Measurements from ENCODE around the gene TBX10. TPM values are rescaled to one million over a fixed set of nuclear protein-coding genes. Genes with fewer than 3 reads are reported as not detected.
"Not testable (repeated sequence)": the region's sequence is repeated elsewhere in the genome, so short reads cannot be mapped to it uniquely, and the experiment has no call there.

TBX10 gene
- total RNA-seq, 4 donors from 2014 or later = not detected

DNA sequence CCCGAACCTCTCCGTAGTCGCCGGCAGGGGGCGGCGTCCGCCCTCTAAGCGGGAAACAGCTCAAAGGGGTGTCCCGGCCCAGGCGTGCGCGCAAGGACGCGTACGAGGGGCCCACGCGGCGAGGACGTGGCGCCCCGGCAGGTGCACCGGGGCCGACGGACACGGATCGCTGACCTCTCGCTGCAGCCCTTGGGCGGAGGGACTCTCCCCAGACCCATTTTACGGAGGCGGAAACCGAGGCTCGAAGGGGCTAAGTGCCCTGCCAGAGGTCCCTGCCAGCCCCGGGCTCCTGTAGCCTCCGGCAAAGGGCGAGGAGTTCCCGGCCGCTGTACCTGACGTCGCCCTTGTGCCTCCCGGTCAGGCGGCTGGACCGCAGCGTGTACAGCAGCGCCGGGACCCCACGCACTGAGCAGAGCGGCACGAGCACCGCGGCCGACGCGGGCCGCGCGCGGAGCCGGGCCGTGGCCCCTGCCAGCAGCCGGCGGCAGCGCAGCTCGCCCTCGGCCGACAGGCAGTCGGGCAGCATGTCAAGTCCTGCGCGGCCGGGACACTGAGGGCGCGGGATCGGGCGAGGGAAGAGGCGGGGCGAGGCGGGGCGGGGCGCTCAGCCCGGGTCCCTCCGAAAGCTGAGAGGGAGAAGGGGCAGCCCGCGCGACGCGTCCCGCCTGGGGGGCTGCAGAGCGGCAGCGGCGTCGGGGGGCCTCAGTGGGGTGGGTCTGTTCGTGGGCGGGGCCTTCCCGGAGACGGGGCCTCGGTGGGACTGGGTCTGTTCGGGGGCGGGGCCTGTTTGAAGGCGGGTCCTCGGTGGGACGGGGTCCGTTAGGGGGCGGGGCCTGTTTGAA is 10.0 kb downstream of the TBX10 start, which contains the start of gene NUDT8:
NUDT8 (minus strand) TSS at position 552 of the 842 bp plus-strand sequence; CDS start at position 526, 26 bp downstream.
- peak; percentile 55 for DNase-seq (ENCODE audit: low spot score)
- TF ChIP-seq, protein P1, sequence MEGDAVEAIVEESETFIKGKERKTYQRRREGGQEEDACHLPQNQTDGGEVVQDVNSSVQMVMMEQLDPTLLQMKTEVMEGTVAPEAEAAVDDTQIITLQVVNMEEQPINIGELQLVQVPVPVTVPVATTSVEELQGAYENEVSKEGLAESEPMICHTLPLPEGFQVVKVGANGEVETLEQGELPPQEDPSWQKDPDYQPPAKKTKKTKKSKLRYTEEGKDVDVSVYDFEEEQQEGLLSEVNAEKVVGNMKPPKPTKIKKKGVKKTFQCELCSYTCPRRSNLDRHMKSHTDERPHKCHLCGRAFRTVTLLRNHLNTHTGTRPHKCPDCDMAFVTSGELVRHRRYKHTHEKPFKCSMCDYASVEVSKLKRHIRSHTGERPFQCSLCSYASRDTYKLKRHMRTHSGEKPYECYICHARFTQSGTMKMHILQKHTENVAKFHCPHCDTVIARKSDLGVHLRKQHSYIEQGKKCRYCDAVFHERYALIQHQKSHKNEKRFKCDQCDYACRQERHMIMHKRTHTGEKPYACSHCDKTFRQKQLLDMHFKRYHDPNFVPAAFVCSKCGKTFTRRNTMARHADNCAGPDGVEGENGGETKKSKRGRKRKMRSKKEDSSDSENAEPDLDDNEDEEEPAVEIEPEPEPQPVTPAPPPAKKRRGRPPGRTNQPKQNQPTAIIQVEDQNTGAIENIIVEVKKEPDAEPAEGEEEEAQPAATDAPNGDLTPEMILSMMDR (IDR thresholded peaks at IDR 0.05) = peak in 1 of 3 donors; percentile 1
- peak; percentile 90 for ATAC-seq (ENCODE audit: low FRiP score)

DNA sequence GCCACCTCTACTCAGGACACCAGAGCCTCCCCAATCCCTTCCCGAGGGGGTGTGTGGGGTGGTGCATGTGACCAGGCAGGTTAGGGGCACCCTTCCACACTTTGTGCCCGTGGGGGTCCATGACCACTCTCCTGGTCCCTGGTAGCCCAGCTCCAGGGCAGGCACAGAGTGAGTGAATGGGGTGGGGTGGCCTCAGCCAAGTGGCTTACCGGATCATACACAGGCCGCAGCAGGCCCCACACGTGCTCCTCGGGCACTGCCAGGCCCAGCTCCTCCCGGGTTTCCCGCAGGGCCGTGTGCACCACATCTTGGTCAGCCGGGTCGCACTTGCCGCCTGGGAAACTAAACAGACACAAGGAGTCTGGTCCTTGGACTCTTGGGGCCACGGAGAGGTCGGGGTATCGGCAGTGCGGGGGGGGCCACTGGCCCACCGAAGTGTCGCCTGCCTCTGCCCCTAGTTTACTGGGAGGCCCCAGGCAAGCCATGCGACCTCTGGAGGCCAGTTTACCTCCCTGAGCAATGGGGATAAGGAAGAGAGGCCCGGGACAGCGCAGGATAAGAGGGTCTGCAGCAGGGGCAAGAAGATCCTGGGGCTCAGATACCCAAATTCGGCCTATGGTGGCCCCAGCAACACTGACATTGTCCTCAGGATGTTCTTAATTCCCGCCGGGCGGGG is 10.7 kb downstream of the TBX10 start:
- TF ChIP-seq, protein P1 (IDR thresholded peaks at IDR 0.05) = no peak
- ATAC-seq (ENCODE audit: low FRiP score) (no peak), DNase-seq (ENCODE audit: low spot score) (no peak)

- no peak for DNase-seq (ENCODE audit: low spot score)
- TF ChIP-seq, protein P1 (IDR thresholded peaks at IDR 0.05) = no peak
- no peak for ATAC-seq (ENCODE audit: low FRiP score)
Observed at GRCh38 chr11:67627812-67628624, 11.5 kb downstream of the TBX10 start.

DNA sequence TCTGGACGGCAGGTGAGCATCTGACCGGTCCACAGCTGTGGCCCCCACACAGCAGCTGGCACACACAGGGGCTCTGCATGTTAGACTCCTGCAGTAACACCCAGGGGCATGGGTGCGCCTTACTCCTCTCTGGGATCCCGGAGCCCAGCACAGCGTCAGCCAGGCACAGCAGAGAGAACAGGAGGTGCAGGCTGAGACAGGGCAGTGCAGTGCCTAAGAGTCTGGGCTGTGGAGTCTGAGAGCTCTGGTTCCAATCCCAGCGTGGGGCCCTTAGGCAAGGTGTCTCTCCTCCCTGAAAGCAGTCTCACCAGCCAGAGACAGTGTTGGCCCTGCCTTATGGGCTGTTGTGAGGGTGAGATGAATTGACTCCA is 12.1 kb downstream of the TBX10 start:
- DNase-seq (ENCODE audit: low spot score) (no peak), ATAC-seq (ENCODE audit: low FRiP score) (no peak)
- TF ChIP-seq, protein P1 (IDR thresholded peaks at IDR 0.05) = no peak

DNA sequence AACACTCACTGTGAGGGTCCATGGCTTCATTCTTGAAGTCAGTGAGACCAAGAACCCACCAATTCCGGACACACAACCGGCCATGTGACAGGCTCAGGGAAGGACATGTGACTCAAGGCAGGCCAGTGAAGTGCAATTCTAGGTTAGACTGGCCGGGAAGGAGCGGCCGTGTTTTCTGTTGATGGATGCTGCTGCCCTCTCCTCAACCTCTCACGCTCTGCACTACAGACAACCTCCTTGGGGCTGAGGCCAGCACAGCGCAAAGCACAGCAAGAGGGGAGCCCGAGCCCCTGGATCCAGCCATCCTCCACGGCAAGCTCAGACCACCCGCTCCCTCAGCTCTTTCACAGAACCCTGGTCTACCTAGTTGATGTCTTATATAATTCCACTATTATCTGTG is 12.6 kb downstream of the TBX10 start:
- DNase-seq (ENCODE audit: low spot score) (no peak), ATAC-seq (ENCODE audit: low FRiP score) (no peak)
- TF ChIP-seq, protein P1 (IDR thresholded peaks at IDR 0.05) = no peak

- not testable (repeated sequence) for DNase-seq (ENCODE audit: low spot score); ATAC-seq (ENCODE audit: low FRiP score)
Observed at GRCh38 chr11:67626131-67626833, 13.3 kb downstream of the TBX10 start.

DNA sequence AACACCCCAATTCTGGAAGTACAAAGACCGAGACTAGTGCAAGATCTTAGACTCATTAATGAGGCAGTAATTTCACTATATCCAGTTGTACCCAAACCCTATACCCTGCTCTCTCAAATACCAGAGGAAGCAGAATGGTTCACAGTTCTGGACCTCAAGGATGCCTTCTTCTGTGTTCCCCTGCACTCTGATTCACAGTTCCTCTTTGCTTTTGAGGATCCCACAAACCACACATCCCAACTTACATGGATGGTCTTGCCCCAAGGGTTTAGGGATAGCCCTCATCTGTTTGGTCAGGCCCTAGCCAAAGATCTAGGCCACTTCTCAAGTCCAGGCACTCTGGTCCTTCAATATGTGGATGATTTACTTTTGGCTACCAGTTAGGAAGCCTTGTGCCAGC is 15.8 kb downstream of the TBX10 start:
- DNase-seq (ENCODE audit: low spot score); ATAC-seq (ENCODE audit: low FRiP score): not testable (repeated sequence)

- DNase-seq (ENCODE audit: low spot score); ATAC-seq (ENCODE audit: low FRiP score): not testable (repeated sequence)
Observed at GRCh38 chr11:67622905-67623304, 16.7 kb downstream of the TBX10 start.

DNA sequence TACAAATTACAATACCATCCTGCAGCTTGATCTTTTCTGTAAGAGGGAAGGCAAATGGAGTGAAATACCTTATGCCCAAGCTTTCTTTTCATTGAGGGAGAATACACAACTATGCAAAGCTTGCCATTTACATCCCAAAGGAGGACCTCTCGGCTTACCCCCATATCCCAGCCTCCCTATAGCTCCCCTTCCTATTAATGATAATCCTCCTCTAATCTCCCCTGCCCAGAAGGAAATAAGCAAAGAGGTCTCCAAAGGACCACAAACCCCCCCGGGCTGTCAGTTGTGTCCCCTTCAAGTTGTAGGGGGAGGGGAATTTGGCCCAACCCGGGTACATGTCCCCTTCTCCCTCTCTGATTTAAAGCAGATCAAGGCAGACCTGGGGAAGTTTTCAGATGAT is 17.6 kb downstream of the TBX10 start:
- not testable (repeated sequence) for DNase-seq (ENCODE audit: low spot score); ATAC-seq (ENCODE audit: low FRiP score)

DNA sequence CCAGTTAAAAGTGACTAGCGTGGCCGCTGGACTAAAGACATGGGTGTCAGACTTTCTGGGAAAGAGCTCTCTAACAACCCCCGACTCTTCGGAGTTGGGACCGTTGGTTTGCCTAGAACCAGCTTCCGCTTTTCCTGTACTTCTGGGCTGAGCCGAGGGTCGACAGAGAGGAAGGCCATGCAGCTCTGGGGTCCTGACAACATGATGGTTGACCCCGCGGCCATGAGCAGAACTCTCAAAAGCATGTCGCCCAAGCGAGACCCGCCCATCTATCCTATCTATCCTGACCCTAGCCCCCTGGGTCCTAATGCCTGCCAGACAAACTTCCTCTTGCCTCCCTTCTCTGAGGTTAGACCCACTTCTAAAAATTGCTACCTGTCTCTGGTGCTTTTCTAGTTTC is 18.9 kb downstream of the TBX10 start:
- not testable (repeated sequence) for DNase-seq (ENCODE audit: low spot score); ATAC-seq (ENCODE audit: low FRiP score)

All from omental fat pad (tissue), 4 donors.